Spleen (tissue), 7 donors: ENCODE results near the gene IPO4.

Experiments used
- POLR2A ChIP-seq, 3 donors: fragments of 450-650 bp; IDR thresholded peaks; one replicate each; pipeline ENCODE4 v1.5.1; 2017; ENCODE audit warnings: antibody characterized with exemption in 3 of 3, mild to moderate bottlenecking in 1 of 3
- TF ChIP-seq, protein P1 (sequence below), 11 experiments: fragments of 200-600 bp in 7 of 11; fragments of 450-650 bp in 4 of 11; sonication (generic) in 4 of 11; IDR thresholded peaks in 8 of 11; conservative IDR thresholded peaks in 3 of 11; 1 replicate in 7 of 11; 2 replicates in 4 of 11; pipeline versions ENCODE4 v1.4.0 to v1.8.0; 2016 to 2021; ENCODE audit warnings: antibody characterized with exemption in 11 of 11, inconsistent platforms in 4 of 11, mild to moderate bottlenecking in 1 of 11
- donor health status: DM: no; HTN: no; CAD: no; lungs with moderate emphysema.
- donor health status: DM: no; HTN: no; CAD: no.
- donor health status: DM: no; HTN: no; CAD: no.

- TF ChIP-seq POLR2A (IDR thresholded peaks at IDR 0.05), result no peak
- TF ChIP-seq, protein P1, sequence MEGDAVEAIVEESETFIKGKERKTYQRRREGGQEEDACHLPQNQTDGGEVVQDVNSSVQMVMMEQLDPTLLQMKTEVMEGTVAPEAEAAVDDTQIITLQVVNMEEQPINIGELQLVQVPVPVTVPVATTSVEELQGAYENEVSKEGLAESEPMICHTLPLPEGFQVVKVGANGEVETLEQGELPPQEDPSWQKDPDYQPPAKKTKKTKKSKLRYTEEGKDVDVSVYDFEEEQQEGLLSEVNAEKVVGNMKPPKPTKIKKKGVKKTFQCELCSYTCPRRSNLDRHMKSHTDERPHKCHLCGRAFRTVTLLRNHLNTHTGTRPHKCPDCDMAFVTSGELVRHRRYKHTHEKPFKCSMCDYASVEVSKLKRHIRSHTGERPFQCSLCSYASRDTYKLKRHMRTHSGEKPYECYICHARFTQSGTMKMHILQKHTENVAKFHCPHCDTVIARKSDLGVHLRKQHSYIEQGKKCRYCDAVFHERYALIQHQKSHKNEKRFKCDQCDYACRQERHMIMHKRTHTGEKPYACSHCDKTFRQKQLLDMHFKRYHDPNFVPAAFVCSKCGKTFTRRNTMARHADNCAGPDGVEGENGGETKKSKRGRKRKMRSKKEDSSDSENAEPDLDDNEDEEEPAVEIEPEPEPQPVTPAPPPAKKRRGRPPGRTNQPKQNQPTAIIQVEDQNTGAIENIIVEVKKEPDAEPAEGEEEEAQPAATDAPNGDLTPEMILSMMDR (IDR thresholded peaks at IDR 0.05 in 8 of 11, conservative IDR thresholded peaks at IDR 0.05 in 3 of 11), result no peak
Measured at GRCh38 chr14:24211311-24211710, 22.7 kb upstream of the IPO4 start.
